ENCODE results near the gene NOSIP. TPM values are rescaled to one million over a fixed set of nuclear protein-coding genes. Genes with fewer than 3 reads are reported as not detected.

The NOSIP gene
- total and polyA plus RNA-seq, 10 of the 15 experiments (the other 5 are each of a cell fraction or from before 2014, with no cell fraction given), result 7.2 to 85.5 (median 48.4) TPM

GRCh38 chr19:49613374-49613773 is 33.0 kb upstream of the NOSIP start (continued):
- no peak for TF ChIP-seq ZNF592 (IDR thresholded peaks at IDR 0.05)

- no peaks in the 10 kb centered on the region for H3K9me3 ChIP-seq (replicated peaks; ENCODE audit: control insufficient read depth, insufficient read depth, low read length)
- no peak for TF ChIP-seq MEF2A (IDR thresholded peaks at IDR 0.05; ENCODE audit: insufficient read depth, low read depth, low read length)
- no peak for TF ChIP-seq CBX5 (IDR thresholded peaks at IDR 0.05; ENCODE audit: low read depth)
- no peak for TF ChIP-seq RUNX3 (IDR thresholded peaks at IDR 0.05; ENCODE audit: low read length)
- TF ChIP-seq MEF2B (IDR thresholded peaks at IDR 0.05; ENCODE audit: partially characterized antibody, poor library complexity, severe bottlenecking), result no peak
- no peak for TF ChIP-seq RB1 (IDR thresholded peaks at IDR 0.05; ENCODE audit: borderline replicate concordance)
- no peak for TF ChIP-seq SMAD1 (IDR thresholded peaks at IDR 0.05; ENCODE audit: low read depth, partially characterized antibody)
- TF ChIP-seq MTA2 (IDR thresholded peaks at IDR 0.05; ENCODE audit: low read depth), result no peak
- no peak for TF ChIP-seq REST (IDR thresholded peaks at IDR 0.05; ENCODE audit: low read depth, low read length)
- TF ChIP-seq ZNF592 (IDR thresholded peaks at IDR 0.05), result no peak
These were observed 29.2 kb upstream of the NOSIP start for GRCh38 chr19:49609499-49610092.

More at GRCh38 chr19:49609499-49610092, 29.2 kb upstream of the NOSIP start:
- no peaks in the 10 kb centered on the region; the same call in 1 of the 2 replicates for H3K79me2 ChIP-seq (ENCODE audit: control insufficient read depth, insufficient read depth, low read length)
- H2AFZ ChIP-seq (ENCODE audit: control insufficient read depth, low read depth, low read length), result no peak overlapping the region
- WGBS (ENCODE audit: insufficient coverage, insufficient replicate concordance, low lambda C conversion rate, missing lambda C conversion rate), result 98% methylated on average over 10 of the region's 12 CpGs
- no peak overlapping the region for H3K9ac ChIP-seq (ENCODE audit: control insufficient read depth, insufficient read depth, low read length)
- H3K27me3 ChIP-seq (replicated peaks in 1 of 2; ENCODE audit: control insufficient read depth in 2 of 2, insufficient read depth in 2 of 2, low read length in 1 of 2), result no peaks in the 10 kb centered on the region
- no peak overlapping the region for H3K27ac ChIP-seq (ENCODE audit: control insufficient read depth, insufficient read depth)
- ChIA-PET POLR2A (interaction anchor here (0.6 kb wide), 1 partner anchor 23 kb away, joined by 3 read pairs; no protein-coding TSS in a partner anchor), SMC1A (ENCODE audit: uncharacterized antibody, unreplicated experiment) (no interaction called here), RAD21 (ENCODE audit: unreplicated experiment) (no interaction called here), CTCF (no interaction called here)
- DNase-seq (ENCODE audit: low read depth, low spot score), result no peak
- BruUV-seq (replicated peaks), result no TSS peak
- H3K4me3 ChIP-seq, result no peak overlapping the region
- H3K4me1 ChIP-seq (ENCODE audit: control insufficient read depth, insufficient read depth, low read length), result no peaks in the 10 kb centered on the region; the same call in 1 of the 2 replicates
- intact Hi-C loops (cut with micrococcal nuclease; ENCODE audit: unreplicated experiment) (no loop called here), in situ Hi-C loops (cut with MboI) (no loop called here)
- no peak for ATAC-seq
- H3K4me2 ChIP-seq (ENCODE audit: control insufficient read depth, insufficient read depth), result no peak overlapping the region
- H4K20me1 ChIP-seq (ENCODE audit: control insufficient read depth, insufficient read depth), result no peaks in the 10 kb centered on the region
- FAIRE-seq, result no peak
- peaks cover 12 to 17% of the 10 kb centered on the region in 2 experiments for H3K36me3 ChIP-seq (ENCODE audit: control insufficient read depth in 2 of 2, insufficient read depth in 2 of 2, low read length in 1 of 2)

All from GM12878 (cell line).